Stimulated activated CD4-positive, alpha-beta T cell treated with anti-CD3 and anti-CD28 coated beads, TNF-alpha, amount 100 ng/mL, for 48 hours (primary cell): ENCODE results near the gene SUGCT.

Source experiments
- DNase-seq, 3 donors: peaks; one replicate each; pipeline ENCODE4 v3.0.0-alpha.2; 2020; ENCODE audit warnings: low read depth in 3 of 3

The SUGCT gene

GRCh38 chr7:40468891-40469864 lies 334.4 kb downstream of the SUGCT start:
- DNase-seq, result no peak

GRCh38 chr7:40470091-40470592 lies 335.3 kb downstream of the SUGCT start:
- no peak for DNase-seq

DNA sequence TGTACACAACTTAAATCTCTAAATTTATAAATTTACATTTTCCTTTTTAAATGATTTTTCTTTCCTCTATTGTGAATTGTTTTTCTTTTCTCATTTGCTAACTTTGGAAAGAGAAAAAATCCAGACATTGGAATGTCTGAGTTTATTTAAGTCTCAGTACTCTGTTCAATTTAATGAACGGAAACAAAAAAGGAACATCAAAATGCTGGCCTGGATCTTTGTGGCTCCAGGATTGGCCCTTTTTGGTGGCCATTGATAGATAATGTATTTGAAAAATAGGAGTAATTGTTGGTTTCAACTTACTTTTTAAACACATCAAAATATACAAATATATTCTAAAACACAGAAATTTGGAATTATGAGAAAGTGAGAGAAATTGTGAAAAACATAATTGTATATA lies 336.0 kb downstream of the SUGCT start:
- DNase-seq, result no peak

- no peak for DNase-seq
These were observed 337.1 kb downstream of the SUGCT start for GRCh38 chr7:40471891-40472290.

DNA sequence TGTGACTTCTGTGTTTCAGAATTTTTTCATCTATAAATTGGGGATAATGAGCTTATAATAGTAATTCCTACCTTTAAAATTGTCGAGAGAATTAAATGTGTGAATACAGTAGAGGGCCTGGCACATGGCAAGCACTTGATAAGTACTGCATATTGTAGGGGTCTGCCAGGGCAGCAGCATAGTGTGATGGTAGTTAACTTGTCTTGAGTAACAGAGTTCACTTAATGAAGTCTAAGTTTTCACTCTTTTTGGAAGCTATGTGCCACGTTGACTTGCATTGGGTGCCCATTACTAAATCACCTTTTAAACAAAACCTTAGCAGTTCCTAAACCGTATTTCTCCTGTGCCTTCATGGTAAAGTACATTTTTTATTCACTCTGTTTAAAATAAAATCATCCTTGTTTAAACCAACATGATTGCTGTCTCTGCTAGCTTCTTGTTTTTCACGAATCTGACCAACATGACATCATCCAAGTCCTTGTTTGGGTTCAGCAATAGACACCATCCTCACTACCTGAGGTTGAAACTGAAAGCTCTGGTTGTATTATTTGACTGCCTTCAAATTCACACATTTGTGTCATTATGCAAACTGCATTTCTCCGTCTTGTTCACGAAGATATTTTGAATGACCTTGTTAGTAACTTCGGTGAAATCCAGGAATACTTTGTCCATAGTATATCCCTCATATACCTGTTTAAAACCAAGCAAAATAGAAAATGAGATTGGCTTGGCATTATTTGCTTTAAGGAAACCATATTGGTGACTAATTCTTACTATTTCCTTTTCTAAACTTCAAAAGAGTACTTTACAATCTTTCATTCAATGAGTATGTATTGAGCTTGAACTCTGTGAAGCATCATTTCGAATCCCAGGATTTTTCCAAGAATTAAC lies 340.2 kb downstream of the SUGCT start:
- no peak for DNase-seq

- no peak for DNase-seq
These were observed 340.8 kb downstream of the SUGCT start for GRCh38 chr7:40475681-40475982.

- no peak for DNase-seq
These were observed 342.3 kb downstream of the SUGCT start for GRCh38 chr7:40477094-40477493.

DNA sequence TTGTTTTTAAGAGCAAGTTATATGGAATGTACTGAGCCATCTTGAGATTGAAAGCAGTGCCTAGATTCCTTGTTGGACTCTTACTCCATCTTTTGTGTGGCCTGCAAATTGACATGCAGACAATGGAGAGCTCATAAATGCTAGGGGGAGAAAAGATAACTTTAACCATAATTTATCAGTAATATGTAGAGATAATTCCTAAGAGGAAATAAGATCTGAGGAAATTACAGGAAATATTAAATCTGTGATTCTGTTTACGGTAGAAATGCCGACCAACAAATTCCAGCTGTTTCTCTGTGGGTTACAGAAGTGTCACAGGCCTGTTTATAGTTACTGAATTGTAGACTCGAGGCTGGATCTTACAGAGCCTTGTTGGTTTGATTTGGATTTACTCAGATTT lies 348.0 kb downstream of the SUGCT start:
- DNase-seq, result no peak

GRCh38 chr7:40483630-40484029 lies 348.8 kb downstream of the SUGCT start:
- no peak for DNase-seq

DNA sequence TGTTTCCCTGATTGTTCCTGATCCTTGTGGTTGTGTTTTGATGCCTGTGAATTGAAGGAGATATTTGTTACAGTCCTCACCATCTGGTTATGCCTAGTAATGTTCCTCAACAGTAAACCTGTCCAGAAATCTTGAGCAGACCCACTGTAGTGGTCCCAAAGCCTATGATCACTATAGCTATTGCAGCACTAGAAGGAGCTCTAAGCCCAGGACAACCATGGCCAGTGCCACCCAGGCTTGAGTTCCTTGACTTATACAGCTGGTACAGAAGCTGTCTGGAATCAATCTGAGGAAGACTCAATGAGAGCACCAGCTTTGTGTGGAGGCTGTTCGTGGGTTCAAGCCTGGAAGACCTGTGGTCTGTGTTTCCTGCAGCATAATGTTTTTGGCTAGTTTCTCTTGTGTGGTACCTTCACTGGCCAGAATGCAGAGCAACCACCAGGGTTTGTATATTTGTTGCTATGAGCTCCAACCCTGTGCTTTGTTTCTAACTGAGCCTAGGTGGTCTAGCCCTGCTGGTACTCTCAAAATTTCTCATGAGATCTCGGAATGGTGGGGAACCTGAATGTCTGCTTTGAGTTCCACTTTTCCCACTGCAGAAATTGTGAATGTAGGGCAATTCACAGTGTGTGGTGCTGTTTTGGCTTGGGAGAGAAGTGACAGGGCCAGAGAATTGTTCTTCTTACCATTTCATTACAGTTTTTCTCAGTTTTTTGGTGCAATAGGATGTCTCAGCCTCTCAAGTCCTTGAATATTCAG lies 355.2 kb downstream of the SUGCT start:
- no peak for DNase-seq

DNA sequence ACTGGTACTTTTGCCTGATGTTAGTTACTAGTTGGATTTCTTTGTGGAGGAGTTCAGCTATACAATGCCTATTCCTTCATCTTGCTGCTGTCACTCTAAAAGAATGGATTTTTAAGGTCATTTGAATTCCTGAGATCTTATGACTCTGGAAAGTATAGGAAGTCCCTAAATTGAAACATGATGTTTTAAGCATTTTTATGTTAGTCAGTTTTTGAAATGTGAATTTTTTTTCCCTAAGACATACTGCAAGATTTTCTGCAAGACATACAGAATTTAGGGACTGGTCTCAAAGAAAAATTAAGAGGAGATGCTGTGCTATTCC lies 355.8 kb downstream of the SUGCT start:
- no peak for DNase-seq

- no peak for DNase-seq
These were observed 358.1 kb downstream of the SUGCT start for GRCh38 chr7:40492946-40493345.

GRCh38 chr7:40493609-40494051 lies 358.8 kb downstream of the SUGCT start:
- DNase-seq, result no peak

- DNase-seq, result no peak
These were observed 364.2 kb downstream of the SUGCT start for GRCh38 chr7:40498924-40499510.

- no peak for DNase-seq
These were observed 364.9 kb downstream of the SUGCT start for GRCh38 chr7:40499718-40500117.

DNA sequence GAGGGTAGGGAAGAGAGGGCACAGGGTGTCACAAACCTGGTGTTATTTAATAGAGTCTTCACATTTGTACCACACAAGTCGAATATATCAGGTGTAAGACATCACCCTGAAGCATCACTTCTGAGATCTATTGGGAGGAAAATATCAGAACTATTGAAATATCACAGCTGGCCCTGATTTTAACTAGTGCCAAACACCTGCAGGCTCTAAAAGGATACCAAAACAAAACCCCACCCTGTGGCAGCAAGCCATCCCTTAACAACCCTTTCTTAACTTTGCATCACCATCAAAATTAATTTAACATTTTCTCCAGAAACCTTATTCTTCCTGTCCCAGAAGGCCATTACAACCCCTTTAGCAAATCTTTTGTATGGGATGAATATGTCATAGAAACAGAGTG lies 365.4 kb downstream of the SUGCT start:
- DNase-seq, result no peak

GRCh38 chr7:40502359-40502758 lies 367.6 kb downstream of the SUGCT start:
- no peak for DNase-seq

DNA sequence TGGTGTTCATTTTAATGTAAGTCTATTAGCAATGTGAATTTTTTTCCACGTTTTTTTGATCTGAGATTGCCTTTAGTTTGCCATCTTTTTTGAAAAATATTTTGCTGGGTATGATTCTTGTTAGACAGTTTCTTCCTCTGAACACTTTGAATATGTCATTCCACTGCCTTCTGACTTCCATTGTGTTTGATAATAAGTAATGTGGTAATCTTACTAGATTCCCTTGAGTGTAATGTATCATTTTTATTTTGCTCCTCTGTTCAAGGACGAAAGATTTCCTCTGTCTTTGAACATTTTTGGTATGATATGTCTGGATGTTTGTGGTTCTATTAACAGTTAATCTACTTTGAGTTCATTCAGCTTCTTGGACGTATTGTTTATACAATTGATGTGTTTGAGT lies 371.4 kb downstream of the SUGCT start:
- no peak for DNase-seq

DNA sequence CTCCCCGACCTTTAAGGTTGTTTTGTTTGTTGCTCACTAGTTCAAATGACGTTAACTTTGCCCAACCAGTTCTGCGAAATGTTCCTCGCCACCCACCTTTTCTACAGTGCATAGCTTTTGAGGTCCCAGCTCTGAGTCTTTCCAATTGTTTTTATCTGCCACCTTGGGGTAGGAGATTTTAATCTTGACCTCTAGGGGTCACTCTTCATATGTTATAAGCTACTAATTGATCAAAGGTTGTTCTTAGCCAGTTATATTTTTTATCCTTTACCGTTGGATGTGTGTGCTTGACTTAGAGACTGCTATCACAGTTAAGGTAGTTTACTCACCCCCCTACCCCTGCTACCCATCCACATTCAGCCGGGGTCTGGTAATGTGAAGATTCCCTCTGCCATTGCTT lies 372.4 kb downstream of the SUGCT start:
- no peak for DNase-seq

- DNase-seq, result no peak
These were observed 374.6 kb downstream of the SUGCT start for GRCh38 chr7:40509287-40509996.

GRCh38 chr7:40516376-40516775 lies 381.6 kb downstream of the SUGCT start:
- no peak for DNase-seq
